HCT116 (cell line): Measurements from ENCODE around the gene PDP2. TPM values are rescaled to one million over a fixed set of nuclear protein-coding genes. Genes with fewer than 3 reads are reported as not detected.

Experiments used
- ATAC-seq: fragments of 200-7000 bp; cut with Tn5 transposase; 2 replicates; pipeline ENCODE4 v1.9.1; 2020; ENCODE audit warnings: mild to moderate bottlenecking, moderate library complexity
- BruUV-seq: library from RNA; stranded (reverse); fragments of 400-500 nt; replicated peaks from 2 replicates; lab custom pipeline; 2021; lab: Mats Ljungman, UMichigan
- CTCF ChIA-PET: fragments of 300-600 bp; sonication (Branson Sonifier 250); formaldehyde crosslinking; loops from one replicate; lab custom pipeline; 2021; ENCODE audit warnings: antibody characterized with exemption; lab: Charles Lee
- POLR2A ChIA-PET: fragments of 300-600, 350-600 bp; sonication (Branson Sonifier 250); formaldehyde crosslinking; loops from one replicate; lab custom pipeline; 2021; ENCODE audit warnings: antibody characterized with exemption; lab: Charles Lee
- RAD21 ChIA-PET, 2 experiments: fragments of 300-600 bp; sonication (Branson Sonifier 250); formaldehyde crosslinking; loops; one replicate each; lab custom pipeline; 2023; ENCODE audit warnings: low total read pairs in 2 of 2; ENCODE audit not compliant: uncharacterized antibody in 2 of 2, unreplicated experiment in 2 of 2, low non-redundant PET in 1 of 2; lab: Charles Lee
- DNase-seq: peaks from one replicate; pipeline ENCODE4 v3.0.0-alpha.2; 2010; ENCODE audit warnings: low read depth, low spot score
- H2AFZ ChIP-seq: fragments of 200-600 bp; shearing (Covaris generic), sonication (generic); 2 replicates; pipeline ENCODE4 v1.6.1; 2017; ENCODE audit warnings: low read depth, mixed run types, mixed read lengths, antibody characterized with exemption, low read length; ENCODE audit not compliant: poor library complexity, severe bottlenecking
- H3K27ac ChIP-seq: 2 replicates; pipeline ENCODE4 v1.5.1; 2012; ENCODE audit warnings: low read depth, low read length
- H3K27me3 ChIP-seq: fragments of 200-600 bp; sonication (generic); 2 replicates; pipeline ENCODE4 v1.6.1; 2016; ENCODE audit warnings: mixed run types, low read length, mixed read lengths; ENCODE audit not compliant: insufficient read depth
- H3K36me3 ChIP-seq, 2 experiments: fragments of 200-500 bp in 1 of 2; fragments of 200-600 bp in 1 of 2; sonication (Bioruptor generic) in 1 of 2; sonication (generic) in 1 of 2; 2 replicates each; pipeline versions ENCODE4 v1.5.1 to v1.6.1; 2014 to 2016; ENCODE audit warnings: low read length in 2 of 2, inconsistent platforms in 1 of 2, mixed read lengths in 1 of 2, mixed run types in 1 of 2; ENCODE audit not compliant: insufficient read depth in 2 of 2, control insufficient read depth in 1 of 2
- H3K4me1 ChIP-seq, 2 experiments: fragments of 200-600 bp in 1 of 2; sonication (generic) in 1 of 2; 2 replicates each; pipeline versions ENCODE4 v1.5.1 to v1.6.1; 2012 to 2017; ENCODE audit warnings: low read length in 2 of 2, inconsistent platforms in 1 of 2, mild to moderate bottlenecking in 1 of 2, mixed read lengths in 1 of 2, mixed run types in 1 of 2, moderate library complexity in 1 of 2; ENCODE audit not compliant: insufficient read depth in 2 of 2, control insufficient read depth in 1 of 2
- H3K4me2 ChIP-seq: fragments of 200-600 bp; sonication (generic); 2 replicates; pipeline ENCODE4 v1.6.1; 2017; ENCODE audit warnings: mixed run types, low read length, mixed read lengths
- H3K4me3 ChIP-seq, 2 experiments: fragments of 200-600 bp in 1 of 2; sonication (generic) in 1 of 2; replicated peaks in 1 of 2; 2 replicates each; pipeline ENCODE4 v1.5.1; 2011 to 2016; ENCODE audit warnings: low read length in 2 of 2, control low read depth in 1 of 2, low read depth in 1 of 2, mild to moderate bottlenecking in 1 of 2, mixed read lengths in 1 of 2, mixed run types in 1 of 2
- H3K79me2 ChIP-seq: fragments of 200-600 bp; sonication (generic); 2 replicates; pipeline ENCODE4 v1.6.1; 2017; ENCODE audit warnings: mild to moderate bottlenecking, mixed run types, low read length, moderate library complexity, mixed read lengths; ENCODE audit not compliant: insufficient read depth
- H3K9ac ChIP-seq: fragments of 200-600 bp; sonication (generic); 2 replicates; pipeline ENCODE4 v1.6.1; 2016; ENCODE audit warnings: low read length, mixed read lengths
- H3K9me2 ChIP-seq: fragments of 200-600 bp; sonication (generic), shearing (Covaris generic); 2 replicates; pipeline ENCODE4 v1.6.1; 2017; ENCODE audit warnings: mixed run types, mild to moderate bottlenecking, moderate library complexity; ENCODE audit not compliant: insufficient read depth
- H3K9me3 ChIP-seq, 2 experiments: fragments of 200-500 bp in 1 of 2; fragments of 200-600 bp in 1 of 2; sonication (Bioruptor generic) in 1 of 2; sonication (generic) in 1 of 2; 2 replicates each; pipeline ENCODE4 v1.6.1; 2014 to 2017; ENCODE audit warnings: low read length in 2 of 2, mixed read lengths in 2 of 2, inconsistent platforms in 1 of 2, low read depth in 1 of 2, mild to moderate bottlenecking in 1 of 2, mixed run types in 1 of 2, moderate library complexity in 1 of 2; ENCODE audit not compliant: control insufficient read depth in 1 of 2, insufficient read depth in 1 of 2
- H4K20me1 ChIP-seq: fragments of 200-600 bp; sonication (generic), shearing (Covaris generic); 2 replicates; pipeline ENCODE4 v1.6.1; 2017; ENCODE audit warnings: mixed run types, mild to moderate bottlenecking, moderate library complexity; ENCODE audit not compliant: insufficient read depth
- ATF3 ChIP-seq: IDR thresholded peaks from 2 replicates; pipeline ENCODE4 v1.6.1; 2012
- CTCF ChIP-seq, 3 experiments: fragments of 200-600 bp in 1 of 3; sonication (generic) in 1 of 3; IDR thresholded peaks in 2 of 3; conservative IDR thresholded peaks in 1 of 3; 2 replicates each; pipeline ENCODE4 v1.5.1; 2012 to 2017; ENCODE audit warnings: low read depth in 2 of 3, low read length in 2 of 3, antibody characterized with exemption in 1 of 3, borderline replicate concordance in 1 of 3, control low read depth in 1 of 3, mild to moderate bottlenecking in 1 of 3, mixed read lengths in 1 of 3, mixed run types in 1 of 3, moderate library complexity in 1 of 3; ENCODE audit not compliant: insufficient read depth in 1 of 3
- EGR1 ChIP-seq: IDR thresholded peaks from 2 replicates; pipeline ENCODE4 v1.6.1; 2012; ENCODE audit warnings: low read depth
- EZH2 ChIP-seq: fragments of 200-600 bp; sonication (generic); IDR thresholded peaks from 2 replicates; pipeline ENCODE4 v1.6.1; 2017; ENCODE audit warnings: antibody characterized with exemption, mixed run types
- EZH2phosphoT487 ChIP-seq: fragments of 200-600 bp; IDR thresholded peaks from 2 replicates; pipeline ENCODE4 v1.6.1; 2018; ENCODE audit warnings: antibody characterized with exemption, borderline replicate concordance
- JUND ChIP-seq: IDR thresholded peaks from 2 replicates; pipeline ENCODE4 v1.6.1; 2012
- POLR2AphosphoS5 ChIP-seq: IDR thresholded peaks from 2 replicates; pipeline ENCODE4 v1.6.1; 2011; ENCODE audit warnings: mild to moderate bottlenecking, low read depth, low read length, moderate library complexity
- RAD21 ChIP-seq: IDR thresholded peaks from 2 replicates; pipeline ENCODE4 v1.6.1; 2012; ENCODE audit warnings: low read depth, mild to moderate bottlenecking
- SIN3A ChIP-seq: IDR thresholded peaks from 2 replicates; pipeline ENCODE4 v1.6.1; 2012; ENCODE audit warnings: low read depth
- intact Hi-C: fragments of 100-400 bp; cut with micrococcal nuclease; formaldehyde crosslinking; loops from 2 replicates; pipeline ENCODE4 v1.10.0; 2022
- total RNA-seq: library from RNA; stranded (reverse); gene quantifications from one replicate; pipeline ENCODE4 v1.2.1, GENCODE V29; 2021; ENCODE audit not compliant: unreplicated experiment

Gene PDP2
- total RNA-seq, 1 experiment from 2014 or later, result 19.9 TPM

- TF ChIP-seq ATF3 (no peak), EZH2phosphoT487 (no peak), POLR2AphosphoS5 (no peak), CTCF (IDR thresholded peaks at IDR 0.05 in 2 of 3, conservative IDR thresholded peaks at IDR 0.05 in 1 of 3; ENCODE audit: borderline replicate concordance in 1 of 3, insufficient read depth in 1 of 3, low read depth in 2 of 3, low read length in 2 of 3) (no peak), EZH2 (no peak), EGR1 (no peak), RAD21 (no peak), SIN3A (no peak), JUND (no peak)
- Histone ChIP-seq H3K9me2 (no peaks in the 10 kb centered on the region), H3K36me3 (no peaks in the 10 kb centered on the region), H4K20me1 (no peaks in the 10 kb centered on the region), H2AFZ (no peak overlapping the region), H3K4me2 (peak overlapping the region; percentile 42), H3K4me1 (peaks cover 14 to 19% of the 10 kb centered on the region in 2 experiments), H3K4me3 (no peak overlapping the region), H3K9ac (no peak overlapping the region), H3K9me3 (no peaks in the 10 kb centered on the region), H3K27ac (no peak overlapping the region), H3K27me3 (no peaks in the 10 kb centered on the region), H3K79me2 (no peaks in the 10 kb centered on the region)
- ATAC-seq, result no peak
- ChIA-PET RAD21 (no interaction called here), POLR2A (no interaction called here), CTCF (interaction anchor here (1.0 kb wide), 1 partner anchor 10 kb away, joined by 5 read pairs; no protein-coding TSS in a partner anchor)
- intact Hi-C loops, result no loop called here
- BruUV-seq, result no TSS peak
- DNase-seq, result no peak
Measured at GRCh38 chr16:66904846-66905632, 24.7 kb downstream of the PDP2 start.
